SK-N-SH (cell line): ENCODE measurements around the gene CIPC. TPM values are rescaled to one million over a fixed set of nuclear protein-coding genes. Genes with fewer than 3 reads are reported as not detected.

Experiments used
- CTCF ChIA-PET: fragments of 300-600, 350-600 bp; formaldehyde crosslinking; extraction: SDS; loops from one replicate; lab custom pipeline; 2021; lab: Yijun Ruan, JAX
- POLR2A ChIA-PET: fragments of 350-600 bp; sonication (Branson Sonifier 250); formaldehyde crosslinking; extraction: SDS; loops from one replicate; lab custom pipeline; 2020; ENCODE audit warnings: antibody characterized with exemption, inconsistent platforms; lab: Yijun Ruan, JAX
- DNase-seq: peaks from one replicate; pipeline ENCODE4 v3.0.0; 2012
- H2AFZ ChIP-seq: fragments of 200-600 bp; sonication (generic); 2 replicates; pipeline ENCODE4 v1.8.1; 2016; ENCODE audit warnings: antibody characterized with exemption, mild to moderate bottlenecking, low read depth
- H3F3A ChIP-seq: fragments of 200-600 bp; sonication (generic); replicated peaks from 2 replicates; pipeline ENCODE3; 2016; ENCODE audit warnings: antibody characterized with exemption, mild to moderate bottlenecking; ENCODE audit not compliant: insufficient read depth
- H3K27ac ChIP-seq, 2 experiments: fragments of 200-500 bp in 1 of 2; fragments of 200-600 bp in 1 of 2; sonication (Bioruptor generic) in 1 of 2; sonication (generic), shearing (Covaris generic) in 1 of 2; 2 replicates each; pipeline versions ENCODE4 v1.5.1 to v1.6.1; 2014 to 2016; ENCODE audit warnings: low read depth in 2 of 2, inconsistent platforms in 1 of 2, low read length in 1 of 2, mild to moderate bottlenecking in 1 of 2, mixed read lengths in 1 of 2
- H3K27me3 ChIP-seq: fragments of 200-600 bp; sonication (generic), shearing (Covaris generic); 2 replicates; pipeline ENCODE4 v1.6.1; 2016; ENCODE audit warnings: mixed run types; ENCODE audit not compliant: insufficient read depth
- H3K36me3 ChIP-seq, 2 experiments: fragments of 200-500 bp in 1 of 2; fragments of 200-600 bp in 1 of 2; sonication (Bioruptor generic) in 1 of 2; sonication (generic) in 1 of 2; replicated peaks in 1 of 2; 2 replicates each; pipeline versions ENCODE3 to v1.5.1; 2014 to 2016; ENCODE audit warnings: low read length in 1 of 2, mild to moderate bottlenecking in 1 of 2; ENCODE audit not compliant: insufficient read depth in 2 of 2, control insufficient read depth in 1 of 2
- H3K4me1 ChIP-seq, 2 experiments: fragments of 200-500 bp in 1 of 2; fragments of 200-600 bp in 1 of 2; sonication (Bioruptor generic) in 1 of 2; sonication (generic), shearing (Covaris generic) in 1 of 2; 2 replicates each; pipeline versions ENCODE4 v1.5.1 to v1.6.1; 2014 to 2016; ENCODE audit warnings: low read depth in 1 of 2, low read length in 1 of 2, mixed run types in 1 of 2; ENCODE audit not compliant: insufficient read depth in 2 of 2, control insufficient read depth in 1 of 2
- H3K4me2 ChIP-seq: fragments of 200-600 bp; sonication (generic), shearing (Covaris generic); 2 replicates; pipeline ENCODE4 v1.6.1; 2017; ENCODE audit warnings: mixed run types
- H3K4me3 ChIP-seq, 2 experiments: fragments of 200-500 bp in 1 of 2; fragments of 200-600 bp in 1 of 2; sonication (Bioruptor generic) in 1 of 2; sonication (generic), shearing (Covaris generic) in 1 of 2; 2 replicates each; pipeline versions ENCODE4 v1.5.1 to v1.8.1; 2014 to 2016; ENCODE audit warnings: low read depth in 2 of 2, inconsistent platforms in 1 of 2, low read length in 1 of 2, mild to moderate bottlenecking in 1 of 2, mixed read lengths in 1 of 2, moderate library complexity in 1 of 2
- H3K79me2 ChIP-seq: fragments of 200-600 bp; sonication (generic); 2 replicates; pipeline ENCODE4 v1.8.1; 2017; ENCODE audit warnings: mild to moderate bottlenecking; ENCODE audit not compliant: insufficient read depth
- H3K9ac ChIP-seq: fragments of 200-600 bp; sonication (generic); 2 replicates; pipeline ENCODE4 v1.6.1; 2017; ENCODE audit warnings: mixed run types
- H3K9me2 ChIP-seq: fragments of 200-600 bp; sonication (generic); 2 replicates; pipeline ENCODE4 v1.6.1; 2017; ENCODE audit warnings: mixed run types
- H3K9me3 ChIP-seq: fragments of 200-600 bp; sonication (generic); 2 replicates; pipeline ENCODE4 v1.6.1; 2017; ENCODE audit warnings: mixed run types, mild to moderate bottlenecking, moderate library complexity
- H4K20me1 ChIP-seq: fragments of 200-600 bp; sonication (generic); 2 replicates; pipeline ENCODE4 v1.6.1; 2017; ENCODE audit warnings: mild to moderate bottlenecking, mixed run types; ENCODE audit not compliant: insufficient read depth
- CHD2 ChIP-seq: fragments of 150-350 bp; IDR thresholded peaks from 2 replicates; pipeline ENCODE4 v1.6.1; 2018; ENCODE audit warnings: low read length; ENCODE audit not compliant: partially characterized antibody
- ELF1 ChIP-seq: IDR thresholded peaks from 2 replicates; pipeline ENCODE4 v1.4.0; 2012
- EP300 ChIP-seq, 2 experiments: IDR thresholded peaks; 2 replicates each; pipeline versions ENCODE4 v1.4.0 to v1.6.1; 2012; ENCODE audit warnings: borderline replicate concordance in 1 of 2, low read depth in 1 of 2, low read length in 1 of 2
- FOSL2 ChIP-seq: IDR thresholded peaks from 2 replicates; pipeline ENCODE4 v1.4.0; 2012; ENCODE audit warnings: low read depth, mild to moderate bottlenecking, moderate library complexity, borderline replicate concordance
- FOXJ3 ChIP-seq: sonication (generic); formaldehyde crosslinking; IDR thresholded peaks from 2 replicates; pipeline ENCODE4 v1.5.1; 2020; ENCODE audit warnings: mild to moderate bottlenecking, missing genetic modification reagents
- GABPA ChIP-seq: IDR thresholded peaks from 2 replicates; pipeline ENCODE4 v1.4.0; 2012; ENCODE audit warnings: low read depth, mild to moderate bottlenecking
- GATA2 ChIP-seq: sonication (generic); formaldehyde crosslinking; IDR thresholded peaks from 2 replicates; pipeline ENCODE4 v1.5.0; 2020; ENCODE audit warnings: mild to moderate bottlenecking, missing genetic modification reagents
- IRF3 ChIP-seq: fragments of 150-350 bp; IDR thresholded peaks from 2 replicates; pipeline ENCODE4 v1.6.1; 2016; ENCODE audit warnings: mild to moderate bottlenecking, low read depth, low read length
- JUND ChIP-seq: IDR thresholded peaks from 2 replicates; pipeline ENCODE4 v1.4.0; 2012
- MAX ChIP-seq: IDR thresholded peaks from 2 replicates; pipeline ENCODE4 v1.4.0; 2012; ENCODE audit warnings: low read depth
- MEF2A ChIP-seq: IDR thresholded peaks from 2 replicates; pipeline ENCODE4 v1.4.0; 2012; ENCODE audit warnings: low read depth, borderline replicate concordance
- MXI1 ChIP-seq: IDR thresholded peaks from 2 replicates; pipeline ENCODE4 v1.6.1; 2012; ENCODE audit warnings: mild to moderate bottlenecking, low read depth, low read length, improper control_type of control experiment
- NFIC ChIP-seq: IDR thresholded peaks from 2 replicates; pipeline ENCODE4 v1.4.0; 2012; ENCODE audit warnings: borderline replicate concordance
- NRF1 ChIP-seq: IDR thresholded peaks from 2 replicates; pipeline ENCODE4 v1.6.1; 2012; ENCODE audit warnings: low read depth, mild to moderate bottlenecking, low read length
- POLR2AphosphoS5 ChIP-seq: IDR thresholded peaks from 2 replicates; pipeline ENCODE4 v1.6.1; 2012; ENCODE audit warnings: low read depth, low read length
- RAD21 ChIP-seq: IDR thresholded peaks from 2 replicates; pipeline ENCODE4 v1.6.1; 2012; ENCODE audit warnings: mild to moderate bottlenecking, low read length
- RCOR1 ChIP-seq: fragments of 150-350 bp; IDR thresholded peaks from 2 replicates; pipeline ENCODE4 v1.6.1; 2017; ENCODE audit warnings: antibody characterized with exemption, low read length
- REST ChIP-seq: IDR thresholded peaks from 2 replicates; pipeline ENCODE4 v1.6.1; 2012; ENCODE audit warnings: mild to moderate bottlenecking, low read depth, low read length, moderate library complexity
- RFX5 ChIP-seq: IDR thresholded peaks from 2 replicates; pipeline ENCODE4 v1.6.1; 2012; ENCODE audit warnings: mild to moderate bottlenecking, improper control_type of control experiment, low read length
- RXRA ChIP-seq: IDR thresholded peaks from 2 replicates; pipeline ENCODE4 v1.4.0; 2012; ENCODE audit warnings: low read depth, mild to moderate bottlenecking, borderline replicate concordance
- SIN3A ChIP-seq: IDR thresholded peaks from 2 replicates; pipeline ENCODE4 v1.6.1; 2012; ENCODE audit warnings: low read depth, mild to moderate bottlenecking, low read length, moderate library complexity, borderline replicate concordance
- SMC3 ChIP-seq: IDR thresholded peaks from 2 replicates; pipeline ENCODE4 v1.6.1; 2012; ENCODE audit warnings: low read depth, low read length, improper control_type of control experiment
- TAF1 ChIP-seq: IDR thresholded peaks from 2 replicates; pipeline ENCODE4 v1.6.1; 2012; ENCODE audit warnings: low read depth, mild to moderate bottlenecking, low read length, moderate library complexity, borderline replicate concordance
- TCF12 ChIP-seq: IDR thresholded peaks from 2 replicates; pipeline ENCODE4 v1.4.0; 2012
- TEAD4 ChIP-seq: IDR thresholded peaks from 2 replicates; pipeline ENCODE4 v1.4.0; 2012; ENCODE audit warnings: mild to moderate bottlenecking, borderline replicate concordance; ENCODE audit not compliant: insufficient read depth
- USF1 ChIP-seq: IDR thresholded peaks from 2 replicates; pipeline ENCODE4 v1.4.0; 2012; ENCODE audit warnings: low read depth, borderline replicate concordance
- YY1 ChIP-seq: IDR thresholded peaks from 2 replicates; pipeline ENCODE4 v1.4.0; 2012; ENCODE audit warnings: low read depth, mild to moderate bottlenecking
- WGBS: methylation state at CpG from one replicate; pipeline ENCODE4 v1.1.6; 2017; ENCODE audit warnings: low lambda C conversion rate; 5-methylcytosine and 5-hydroxymethylcytosine counted together
- polyA plus RNA-seq, 3 experiments: library from polyadenylated mRNA; depleted of rRNA; stranded (reverse); fragments of >200 nt; gene quantifications; 2 replicates each; pipeline ENCODE4 v1.2.3, GENCODE V29; 2012

CIPC gene
- polyA plus RNA-seq (2012; rRNA removed), result 6.5 and 9.6 TPM in 2 replicates
- 8.0 and 8.5 TPM in 2 replicates for polyA plus RNA-seq (2012; cell fraction: cytosol; rRNA removed)
- polyA plus RNA-seq (2012; cell fraction: nucleus; rRNA removed), result 8.3 and 10.3 TPM in 2 replicates

- Histone ChIP-seq H4K20me1 (no peaks in the 10 kb centered on the region), H3K9me3 (no peaks in the 10 kb centered on the region), H3K9ac (peak within 1 kb of the TSS; percentile 94), H3K4me1 (peaks cover 11 to 16% of the 10 kb centered on the region in 2 experiments), H3K4me3 (peak within 1 kb of the TSS; percentile 64 to 94), H2AFZ (peak within 1 kb of the TSS; percentile 92), H3K36me3 (no peaks in the 10 kb centered on the region), H3K27me3 (no peaks in the 10 kb centered on the region), H3K9me2 (no peaks in the 10 kb centered on the region), H3F3A (peaks cover 21% of the 10 kb centered on the region), H3K27ac (peak within 1 kb of the TSS; percentile 88 to 90), H3K79me2 (peaks cover 50% of the 10 kb centered on the region), H3K4me2 (peak within 1 kb of the TSS; percentile 89)
- DNase-seq, result peak; percentile 98
- WGBS, result under 1% methylated on average over 41 of the region's 87 CpGs
- POLR2A ChIA-PET, result interaction anchor here (0.6 to 0.9 kb wide), 3 partner anchors 17 to 249 kb away, joined by 3 read pairs; no protein-coding TSS in a partner anchor
- CTCF ChIA-PET, result interaction anchor here (0.7 to 17.4 kb wide), 14 partner anchors 14 to 388 kb away, joined by 3 to 309 read pairs (median 6); no protein-coding TSS in a partner anchor
- TF ChIP-seq ELF1 (peak; percentile 82), JUND (no peak), RFX5 (peak; percentile 59; the same call in 1 of the 2 replicates), YY1 (peak; percentile 95), EP300 (IDR thresholded peaks at IDR 0.05; ENCODE audit: borderline replicate concordance in 1 of 2, low read depth in 1 of 2, low read length in 1 of 2) (peak; percentile 43 to 67; a peak in 3 of 4 replicates), RXRA (no peak), NRF1 (peak; percentile 94), SIN3A (peak; percentile 87; the same call in 1 of the 2 replicates), IRF3 (no peak), GABPA (peak; percentile 83), MXI1 (peak; percentile 88), MEF2A (no peak), USF1 (peak; percentile 96), REST (peak; percentile 47; the same call in 1 of the 2 replicates), FOSL2 (no peak), FOXJ3 (CRISPR knock-in tag) (0 out of 2 replicates have a peak, but pooled peaks have one; percentile 31), POLR2AphosphoS5 (peak; percentile 57; the same call in 1 of the 2 replicates), NFIC (peak; percentile 73; the same call in 1 of the 2 replicates), TAF1 (peak; percentile 61), TCF12 (peak; percentile 24; the same call in 1 of the 2 replicates), SMC3 (no peak), RAD21 (no peak), GATA2 (CRISPR knock-in tag) (no peak), RCOR1 (no peak), TEAD4 (0 out of 2 replicates have a peak, but pooled peaks have one; percentile 40), MAX (peak; percentile 83), CHD2 (peak; percentile 94)
These were observed at the start of gene CIPC for GRCh38 chr14:77097700-77098528. TSS of gene CIPC (plus strand) at chr14:77098258. CDS start at chr14:77105709, 7,451 bp downstream.
